Activated T-cell treated with anti-CD3 and anti-CD28 coated beads, Interleukin-2, amount 50 U/mL, for 24 hours (primary cell): ENCODE measurements around the gene LIG4.

Experiments
- DNase-seq: peaks from one replicate; pipeline ENCODE4 v3.0.0-alpha.2; 2020
- H3K27ac Mint-ChIP-seq: 2 replicates; pipeline ENCODE4 v1.8.0; 2020; ENCODE audit warnings: mild to moderate bottlenecking, mixed read lengths
- H3K27me3 Mint-ChIP-seq: 2 replicates; pipeline ENCODE4 v1.8.0; 2020; ENCODE audit warnings: mixed read lengths
- H3K36me3 Mint-ChIP-seq: 2 replicates; pipeline ENCODE4 v1.8.0; 2020; ENCODE audit warnings: low read depth, mixed read lengths
- H3K4me1 Mint-ChIP-seq: 2 replicates; pipeline ENCODE4 v1.8.0; 2020; ENCODE audit warnings: low read depth, mixed read lengths
- H3K4me3 Mint-ChIP-seq: 2 replicates; pipeline ENCODE4 v1.8.0; 2020; ENCODE audit warnings: mild to moderate bottlenecking, moderate library complexity, mixed read lengths
- H3K9me3 Mint-ChIP-seq: 2 replicates; pipeline ENCODE4 v1.8.0; 2020; ENCODE audit warnings: mixed read lengths

LIG4 gene

DNA sequence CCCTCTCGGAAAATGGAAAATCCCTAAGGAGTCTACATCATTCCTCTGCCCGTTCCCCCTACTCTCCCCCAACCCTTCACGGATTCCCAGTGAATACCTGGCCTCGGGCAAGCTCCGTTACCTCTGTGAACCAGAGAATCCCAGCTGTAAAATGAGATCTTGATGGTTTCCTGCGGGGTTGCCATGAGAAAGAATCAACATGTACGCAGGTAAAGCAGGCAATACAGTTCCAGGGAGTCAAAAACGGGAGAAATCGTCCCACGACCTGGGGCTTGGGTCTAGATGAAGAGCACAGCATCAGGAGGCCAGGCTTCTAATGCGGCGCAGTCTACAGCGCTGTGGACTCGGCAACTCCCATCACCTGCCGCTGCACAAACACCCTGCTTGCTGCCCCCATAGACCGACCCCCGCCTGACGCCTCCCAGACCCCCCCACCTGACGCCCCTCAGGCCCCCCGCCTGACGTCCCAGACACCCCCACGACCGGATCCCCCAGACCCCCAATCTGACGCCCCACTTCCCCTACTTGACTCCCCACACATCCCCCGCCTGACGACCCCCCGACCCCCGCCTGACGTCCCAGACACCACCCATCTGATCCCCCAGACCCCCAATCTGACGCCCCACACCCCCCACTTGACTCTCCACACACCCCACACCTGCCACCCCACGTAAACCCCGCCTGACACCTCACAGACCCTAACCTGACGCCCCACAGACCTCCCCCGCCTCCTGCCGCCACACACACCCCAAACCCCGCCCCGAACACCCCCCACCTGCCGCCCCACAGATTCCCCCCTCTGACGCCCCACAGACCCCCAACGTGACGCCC is 680 bp downstream of the LIG4 start:
- Mint-ChIP-seq H3K9me3 (peaks cover 11% of the 10 kb centered on the region), H3K4me1 (peaks cover 38% of the 10 kb centered on the region), H3K27me3 (no peaks in the 10 kb centered on the region), H3K36me3 (peaks cover 62% of the 10 kb centered on the region), H3K27ac (peak overlapping the region; percentile 79), H3K4me3 (peak overlapping the region; percentile 90)
- no peak for DNase-seq

DNA sequence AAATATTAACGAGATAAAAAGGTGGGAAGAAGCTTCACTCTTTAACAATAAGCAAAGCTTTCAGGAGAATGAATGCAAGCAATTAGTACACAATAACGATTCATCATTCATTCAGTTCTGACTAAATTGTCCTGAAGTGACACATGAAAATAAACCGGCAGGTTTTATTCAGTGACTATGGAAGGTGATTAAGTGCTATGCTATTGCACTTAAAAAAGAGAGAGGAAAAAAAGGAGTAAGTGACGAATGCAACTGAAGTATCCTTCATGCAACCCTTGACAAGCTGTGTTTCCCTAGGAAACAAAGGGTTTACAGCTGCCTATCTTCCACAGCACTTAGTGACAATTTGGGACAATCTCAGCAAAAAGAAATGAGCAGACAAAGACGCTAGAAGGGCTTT is 1.4 kb downstream of the LIG4 start:
- Mint-ChIP-seq H3K27ac (peak overlapping the region; percentile 79), H3K36me3 (peaks cover 66% of the 10 kb centered on the region), H3K27me3 (no peaks in the 10 kb centered on the region), H3K9me3 (peaks cover 17% of the 10 kb centered on the region), H3K4me1 (peaks cover 30% of the 10 kb centered on the region), H3K4me3 (peak overlapping the region; percentile 74)
- DNase-seq = no peak

DNA sequence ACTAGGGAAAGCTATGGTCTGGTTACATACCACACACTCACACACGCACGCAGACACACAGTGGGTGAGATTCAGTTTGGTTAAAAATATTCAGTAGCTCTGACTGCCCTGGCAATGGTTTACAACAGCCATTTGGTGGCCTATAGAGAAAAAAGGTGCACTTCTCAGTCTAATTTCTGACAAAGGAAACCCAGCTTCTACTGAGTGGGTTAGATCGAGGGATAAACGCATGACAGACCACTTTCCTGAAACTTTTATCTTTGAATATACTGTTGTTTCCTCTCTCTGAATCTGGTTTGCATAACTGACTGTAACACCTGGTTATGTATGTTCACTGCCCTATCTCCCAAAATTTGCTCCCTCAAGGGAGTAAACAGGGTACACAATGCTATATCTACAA is 2.5 kb downstream of the LIG4 start:
- Mint-ChIP-seq H3K36me3 (peaks cover 67% of the 10 kb centered on the region), H3K27ac (no peak overlapping the region), H3K27me3 (no peaks in the 10 kb centered on the region), H3K4me1 (peaks cover 29% of the 10 kb centered on the region), H3K9me3 (peaks cover 24% of the 10 kb centered on the region), H3K4me3 (no peak overlapping the region)
- DNase-seq = no peak

DNA sequence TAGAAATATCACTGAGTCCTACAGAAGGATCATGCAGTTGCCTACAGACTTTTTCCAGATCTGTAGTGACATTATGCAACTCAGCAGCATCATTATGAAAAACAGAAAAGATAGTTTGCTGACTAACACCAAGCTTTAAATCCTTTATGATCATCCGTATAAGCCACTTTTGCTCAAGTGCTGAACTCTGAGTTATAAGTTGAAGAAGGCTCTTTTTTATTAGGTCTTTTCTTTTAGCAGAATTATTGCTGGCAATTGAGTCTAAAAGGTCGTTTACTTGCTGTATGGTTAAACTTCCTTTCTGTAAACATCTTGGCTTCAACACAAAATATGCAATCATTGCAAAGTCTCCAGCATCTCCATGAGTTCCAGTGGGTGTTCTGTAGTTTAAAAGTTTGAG is 4.8 kb downstream of the LIG4 start:
- Mint-ChIP-seq H3K36me3 (peaks cover 61% of the 10 kb centered on the region), H3K4me3 (no peak overlapping the region), H3K4me1 (peaks cover 13% of the 10 kb centered on the region), H3K27me3 (no peaks in the 10 kb centered on the region), H3K27ac (no peak overlapping the region), H3K9me3 (peaks cover 24% of the 10 kb centered on the region)
- DNase-seq = no peak

DNA sequence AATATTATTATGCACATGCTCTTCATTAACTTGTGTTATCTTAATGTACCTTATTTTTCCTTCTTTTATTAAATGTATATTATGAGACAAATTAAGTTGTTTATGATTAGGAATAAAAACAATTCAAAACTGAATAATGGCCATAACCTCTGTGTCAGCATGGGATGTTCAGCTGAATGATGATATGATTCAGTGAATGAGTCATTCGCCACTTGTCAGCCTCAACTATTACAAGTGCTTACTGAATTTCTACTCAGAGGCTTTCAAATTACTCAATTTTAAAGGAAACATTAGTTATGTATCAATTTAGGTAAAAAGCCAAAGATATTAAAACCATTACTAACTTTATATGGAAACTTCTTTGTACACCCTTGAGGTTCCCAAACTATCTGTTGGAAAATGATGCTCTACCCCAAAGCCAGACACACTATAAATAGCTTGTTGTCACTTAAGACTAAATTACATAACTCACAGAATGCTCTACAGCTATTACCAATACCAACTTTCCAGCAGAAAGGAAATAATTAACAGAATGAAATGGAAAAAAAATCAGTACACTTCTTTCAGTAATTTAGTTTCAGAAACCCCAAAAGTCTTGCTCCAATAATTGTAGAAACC is 14.4 kb downstream of the LIG4 start:
- peaks cover 48% of the 10 kb centered on the region for H3K27me3 Mint-ChIP-seq
- peaks cover 3% of the 10 kb centered on the region for H3K9me3 Mint-ChIP-seq
- DNase-seq = no peak

DNA sequence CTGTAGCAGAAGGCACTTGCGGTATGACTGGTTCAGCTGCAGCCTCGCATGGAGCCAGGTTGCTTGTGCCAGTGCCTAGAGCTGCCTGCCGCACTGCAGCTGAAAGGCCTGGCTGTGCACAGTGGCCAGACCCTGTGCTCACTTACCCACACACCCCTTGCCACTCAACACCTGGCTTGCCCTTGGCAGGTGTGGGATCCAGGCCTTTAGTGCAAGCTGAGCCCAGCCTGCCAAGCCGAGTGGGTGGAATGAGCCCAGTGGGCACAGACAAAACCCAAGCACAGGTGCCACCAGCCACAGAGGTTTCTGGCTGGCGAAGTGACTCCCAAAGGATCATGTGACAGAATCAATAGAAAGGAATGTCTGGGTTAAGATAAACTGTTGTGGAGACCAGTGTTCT is 19.5 kb downstream of the LIG4 start:
- H3K27me3 Mint-ChIP-seq = peaks cover 32% of the 10 kb centered on the region
- DNase-seq = no peak
- H3K9me3 Mint-ChIP-seq = peaks cover 19% of the 10 kb centered on the region
- H3K4me3 Mint-ChIP-seq = no peak overlapping the region
- no peaks in the 10 kb centered on the region for H3K36me3 Mint-ChIP-seq
- no peak overlapping the region for H3K27ac Mint-ChIP-seq
- H3K4me1 Mint-ChIP-seq = peaks cover 2% of the 10 kb centered on the region

More for the DNA sequence above, 14.4 kb downstream of the LIG4 start:
- H3K36me3 Mint-ChIP-seq = no peaks in the 10 kb centered on the region
- H3K4me1 Mint-ChIP-seq = peaks cover 16% of the 10 kb centered on the region
- H3K4me3 Mint-ChIP-seq = no peak overlapping the region
- peak overlapping the region; percentile 63 for H3K27ac Mint-ChIP-seq

DNA sequence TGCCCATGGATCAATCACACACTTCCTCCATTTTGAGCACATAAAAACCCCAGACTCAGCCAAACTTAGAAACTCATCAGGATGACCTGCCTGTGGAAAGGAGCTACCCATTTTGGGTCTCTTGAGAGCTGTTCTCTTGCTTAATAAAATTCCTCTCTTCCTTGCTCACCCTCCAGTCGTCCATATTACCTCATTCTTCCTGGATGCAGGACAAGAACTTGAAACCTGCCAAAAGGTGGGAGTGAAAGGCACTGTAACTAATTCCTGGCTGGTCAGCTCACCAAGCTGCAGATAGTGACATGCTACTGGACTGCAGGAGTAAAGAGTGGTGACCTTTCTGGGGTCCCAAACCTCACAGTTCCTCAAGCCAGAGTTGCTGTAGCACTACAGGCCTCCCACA is 20.2 kb downstream of the LIG4 start:
- no peak overlapping the region for H3K4me3 Mint-ChIP-seq
- no peak for DNase-seq
- peaks cover 38% of the 10 kb centered on the region for H3K27me3 Mint-ChIP-seq
- H3K36me3 Mint-ChIP-seq = no peaks in the 10 kb centered on the region
- peaks cover 23% of the 10 kb centered on the region for H3K9me3 Mint-ChIP-seq
- no peaks in the 10 kb centered on the region for H3K4me1 Mint-ChIP-seq
- H3K27ac Mint-ChIP-seq = no peak overlapping the region

DNA sequence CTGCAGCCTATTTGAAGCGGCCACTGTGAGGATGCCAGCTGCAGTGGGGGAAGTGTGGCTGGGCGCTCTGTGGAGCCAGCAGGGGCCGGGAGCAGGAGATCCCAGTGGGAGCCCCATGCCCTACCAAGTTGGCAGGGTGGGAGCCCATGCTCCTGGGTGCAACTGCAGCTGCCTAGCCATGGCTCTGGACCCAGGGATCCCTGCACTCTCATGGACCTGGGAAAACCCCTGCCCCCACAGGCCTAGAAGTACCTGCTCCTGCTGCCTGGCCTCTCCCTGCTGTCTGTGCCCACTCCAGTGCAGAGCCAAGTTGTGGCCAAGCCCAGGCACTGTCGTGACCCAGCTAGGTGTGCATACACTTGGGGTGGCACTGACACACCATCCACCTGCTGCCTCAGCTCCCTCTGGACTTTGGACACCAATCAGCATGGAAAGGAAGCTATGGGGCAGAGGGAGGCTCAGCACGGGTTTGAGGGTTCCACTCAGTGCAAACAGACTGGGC is 20.9 kb downstream of the LIG4 start:
- no peak for DNase-seq
- no peak overlapping the region for H3K27ac Mint-ChIP-seq
- no peaks in the 10 kb centered on the region for H3K36me3 Mint-ChIP-seq
- H3K4me3 Mint-ChIP-seq = no peak overlapping the region
- peaks cover 38% of the 10 kb centered on the region for H3K27me3 Mint-ChIP-seq
- H3K9me3 Mint-ChIP-seq = peaks cover 23% of the 10 kb centered on the region
- H3K4me1 Mint-ChIP-seq = no peaks in the 10 kb centered on the region

DNA sequence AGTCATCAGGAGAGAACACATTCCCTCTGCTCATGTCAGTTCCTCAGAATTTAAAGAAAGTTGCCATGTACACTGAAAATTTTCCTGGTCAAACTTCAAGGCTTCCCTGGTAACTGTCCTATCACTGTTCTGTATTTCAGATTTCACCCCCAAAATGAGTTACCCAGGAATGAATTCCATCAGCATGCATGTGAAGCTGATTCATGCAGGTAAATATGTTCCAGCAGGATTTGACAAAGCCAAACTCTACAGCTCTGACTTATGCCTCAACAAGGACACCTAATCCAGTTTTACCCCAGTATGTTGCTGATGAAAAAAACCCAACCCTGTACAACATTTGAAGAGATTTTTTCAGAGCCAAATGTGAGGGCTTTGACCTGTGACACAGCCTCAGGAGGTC is 21.5 kb downstream of the LIG4 start:
- Mint-ChIP-seq H3K36me3 (no peaks in the 10 kb centered on the region), H3K27ac (no peak overlapping the region), H3K9me3 (peaks cover 23% of the 10 kb centered on the region), H3K4me3 (no peak overlapping the region), H3K4me1 (no peaks in the 10 kb centered on the region), H3K27me3 (peaks cover 36% of the 10 kb centered on the region)
- DNase-seq = no peak

DNA sequence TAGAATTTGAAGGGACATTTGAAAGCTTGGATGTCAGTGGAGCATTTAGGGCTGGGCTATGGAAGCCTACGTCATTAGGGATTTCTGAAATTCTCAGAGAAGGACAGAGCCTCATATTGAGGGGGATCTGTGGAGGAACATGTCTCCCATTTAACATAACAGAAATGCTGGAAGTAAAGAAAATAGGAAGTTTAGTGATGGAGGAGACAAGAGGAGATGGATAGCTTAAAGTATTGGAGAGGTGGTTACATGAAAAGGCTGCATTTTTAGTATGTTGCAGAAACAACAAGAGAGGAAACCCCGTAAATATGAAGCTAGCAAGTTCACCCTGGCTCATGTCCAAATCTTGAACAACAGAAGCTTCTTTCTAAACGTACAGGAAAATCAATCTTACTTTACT is 24.4 kb downstream of the LIG4 start:
- Mint-ChIP-seq H3K36me3 (no peaks in the 10 kb centered on the region), H3K4me3 (no peak overlapping the region)

DNA sequence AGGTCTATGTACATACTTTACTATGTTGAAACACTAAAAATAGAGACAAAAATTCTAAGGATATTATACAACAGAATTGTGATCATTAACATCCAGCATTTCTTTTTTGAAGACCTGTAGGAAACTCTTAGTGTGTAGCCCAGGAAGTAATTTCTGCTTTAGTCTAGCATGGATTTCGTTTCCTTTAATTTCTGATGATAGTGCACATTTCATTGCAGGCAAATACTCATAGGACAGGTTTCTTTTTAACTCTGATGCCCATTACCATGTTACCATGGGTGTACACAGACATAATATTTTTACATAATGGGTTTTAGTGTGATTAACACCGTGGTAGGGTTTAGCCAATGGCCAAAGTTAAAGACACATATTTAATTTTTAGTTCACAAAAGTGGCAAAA is 27.1 kb downstream of the LIG4 start:
- H3K36me3 Mint-ChIP-seq = no peaks in the 10 kb centered on the region
- no peak for DNase-seq
- no peak overlapping the region for H3K27ac Mint-ChIP-seq
- no peak overlapping the region for H3K4me3 Mint-ChIP-seq
- peaks cover 3% of the 10 kb centered on the region for H3K9me3 Mint-ChIP-seq
- no peaks in the 10 kb centered on the region for H3K4me1 Mint-ChIP-seq
- H3K27me3 Mint-ChIP-seq = peaks cover 24% of the 10 kb centered on the region

More for the DNA sequence above, 24.4 kb downstream of the LIG4 start:
- Mint-ChIP-seq H3K4me1 (no peaks in the 10 kb centered on the region), H3K9me3 (peaks cover 20% of the 10 kb centered on the region), H3K27me3 (peaks cover 24% of the 10 kb centered on the region), H3K27ac (no peak overlapping the region)
- DNase-seq = no peak

DNA sequence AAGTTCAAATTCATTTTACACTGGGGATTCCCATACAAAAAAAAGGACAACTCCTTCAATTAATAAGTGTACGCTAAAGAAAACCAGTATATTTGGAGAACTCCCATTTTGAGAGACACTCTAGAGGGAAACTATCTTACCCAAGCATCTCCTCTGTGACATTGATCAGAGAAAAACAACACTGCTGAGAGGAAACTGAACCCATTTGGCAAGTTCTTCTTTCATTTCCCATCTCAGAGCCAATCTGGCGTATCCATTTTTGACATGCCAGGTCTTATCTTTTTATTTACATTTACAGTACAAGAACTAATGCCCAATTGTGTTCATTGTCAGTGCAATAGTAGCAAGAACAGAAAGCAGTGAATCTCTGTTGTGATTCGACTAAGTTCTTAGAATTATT is 30.1 kb downstream of the LIG4 start:
- Mint-ChIP-seq H3K36me3 (no peaks in the 10 kb centered on the region), H3K27me3 (peaks cover 13% of the 10 kb centered on the region), H3K9me3 (no peaks in the 10 kb centered on the region), H3K4me1 (no peaks in the 10 kb centered on the region), H3K4me3 (no peak overlapping the region), H3K27ac (no peak overlapping the region)
- DNase-seq = no peak

DNA sequence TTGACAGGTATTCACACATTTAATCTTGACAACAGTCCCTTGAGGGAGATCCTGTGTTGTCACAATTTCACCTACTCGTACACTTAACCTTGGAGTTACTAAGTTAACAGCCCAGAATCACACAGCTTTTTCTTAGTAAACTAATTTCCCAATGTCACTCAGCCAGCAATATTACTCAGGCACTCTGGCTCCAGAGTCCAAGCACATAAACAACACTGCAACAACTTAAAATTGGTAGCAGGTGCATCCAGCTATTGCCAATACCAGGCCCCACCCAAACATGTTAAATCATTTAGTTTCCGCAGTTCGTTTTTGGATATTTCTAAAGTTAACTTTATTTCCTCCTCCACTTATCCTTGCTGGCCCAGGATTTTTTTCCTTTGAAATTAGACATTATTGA is 32.7 kb downstream of the LIG4 start:
- H3K36me3 Mint-ChIP-seq = no peaks in the 10 kb centered on the region
- no peaks in the 10 kb centered on the region for H3K4me1 Mint-ChIP-seq
- DNase-seq = no peak
- no peak overlapping the region for H3K27ac Mint-ChIP-seq
- no peak overlapping the region for H3K4me3 Mint-ChIP-seq
- H3K9me3 Mint-ChIP-seq = no peaks in the 10 kb centered on the region
- no peaks in the 10 kb centered on the region for H3K27me3 Mint-ChIP-seq

DNA sequence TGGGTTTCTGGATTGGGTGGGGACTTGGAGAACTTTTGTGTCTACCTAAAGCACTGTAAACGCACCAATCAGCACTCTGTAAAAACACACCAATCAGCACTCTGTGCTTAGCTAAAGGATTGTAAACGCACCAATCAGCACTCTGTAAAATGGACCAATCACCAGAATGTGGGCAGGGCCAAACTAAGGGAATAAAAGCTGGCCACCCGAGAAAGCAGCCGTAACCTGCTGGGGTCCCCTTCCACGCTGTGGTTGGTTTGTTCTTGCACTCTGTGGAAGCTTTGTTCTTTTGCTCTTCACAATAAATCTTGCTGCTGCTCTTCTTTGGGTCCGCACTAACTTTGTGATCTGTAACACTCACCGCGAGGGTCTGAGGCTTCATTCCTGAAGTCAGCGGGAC is 37.3 kb downstream of the LIG4 start:
- Mint-ChIP-seq H3K9me3 (peaks cover 5% of the 10 kb centered on the region), H3K4me1 (no peaks in the 10 kb centered on the region), H3K27ac (no peak overlapping the region), H3K27me3 (peaks cover 2% of the 10 kb centered on the region), H3K36me3 (no peaks in the 10 kb centered on the region), H3K4me3 (no peak overlapping the region)
- no peak for DNase-seq

DNA sequence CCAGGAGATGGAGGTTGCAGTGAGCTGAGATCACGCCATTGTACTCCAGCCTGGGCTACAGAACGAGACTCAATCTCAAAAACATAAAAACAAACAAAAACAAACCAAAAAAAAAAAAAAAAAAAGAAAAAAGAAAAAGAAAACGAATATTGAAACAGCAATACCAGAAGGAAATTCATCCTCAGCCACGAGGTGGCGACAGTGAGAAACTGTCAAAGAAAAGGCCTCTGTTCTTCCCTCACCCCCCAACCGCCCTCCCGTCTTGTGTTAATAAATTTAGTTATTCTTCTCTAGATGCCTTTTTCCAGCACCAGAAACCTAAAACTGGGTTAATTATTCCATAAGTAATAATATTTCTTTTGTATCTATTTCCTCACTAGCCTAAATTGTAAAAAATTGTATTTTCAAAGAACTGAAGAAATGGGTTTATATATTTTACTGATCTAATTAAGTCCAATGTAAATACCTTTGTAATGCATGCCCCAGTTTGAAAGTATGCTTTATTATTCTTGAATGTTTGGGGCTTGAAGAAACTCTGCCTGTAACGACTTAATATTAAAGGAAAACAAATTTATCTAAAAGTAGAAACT is 38.6 kb downstream of the LIG4 start:
- Mint-ChIP-seq H3K4me3 (no peak overlapping the region), H3K27ac (no peak overlapping the region), H3K9me3 (peaks cover 10% of the 10 kb centered on the region), H3K36me3 (no peaks in the 10 kb centered on the region), H3K4me1 (no peaks in the 10 kb centered on the region), H3K27me3 (peaks cover 9% of the 10 kb centered on the region)
- peak; percentile 62 for DNase-seq
